ENCODE measurements around the gene CARMIL1.

CARMIL1 gene

DNA sequence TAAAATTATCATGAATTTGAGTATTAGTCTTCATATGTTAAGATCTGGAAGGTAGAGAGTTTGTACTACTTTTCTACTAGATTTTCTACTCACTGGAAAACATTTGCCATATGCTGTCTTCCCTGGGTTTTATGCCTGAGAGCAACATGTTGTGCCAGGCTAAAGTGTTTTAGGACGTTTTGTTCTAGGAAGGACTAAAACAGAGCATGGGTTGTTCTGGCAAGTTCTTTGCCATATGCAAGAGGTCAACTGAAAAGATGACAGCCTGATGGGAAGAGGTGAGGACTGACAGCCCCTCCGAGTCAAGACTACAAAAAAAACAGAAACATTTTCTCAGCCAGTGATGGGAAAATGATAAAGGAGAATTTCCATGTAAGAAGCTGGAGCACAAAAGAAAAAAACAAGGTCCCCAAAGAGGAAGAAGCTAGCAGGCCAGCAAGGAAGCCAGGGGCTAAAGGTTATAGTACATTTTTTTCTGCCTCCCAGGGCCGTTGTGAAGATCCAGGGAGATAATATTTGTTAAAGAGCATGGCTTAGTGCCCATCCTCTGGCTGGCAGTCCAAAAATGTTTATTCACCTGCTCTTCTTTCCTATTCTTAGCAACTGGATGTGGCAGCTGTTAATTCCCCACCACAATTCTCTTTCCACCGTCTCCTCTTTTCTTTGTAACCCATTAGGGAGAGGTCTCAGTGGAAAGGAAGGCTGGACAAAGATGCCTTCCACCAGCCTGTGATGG lies 380.6 kb downstream of the CARMIL1 start:
- DNase-seq, result no peak
- TF ChIP-seq POLR2A (IDR thresholded peaks at IDR 0.05; ENCODE audit: low read length), result no peak
- TF ChIP-seq GATA1 (IDR thresholded peaks at IDR 0.05; ENCODE audit: low read depth, low read length), result no peak

- peak; percentile 6 to 42 for DNase-seq
- TF ChIP-seq POLR2A (IDR thresholded peaks at IDR 0.05; ENCODE audit: low read length), result no peak
- TF ChIP-seq GATA1 (IDR thresholded peaks at IDR 0.05; ENCODE audit: low read depth, low read length), result no peak
Observed at GRCh38 chr6:25660512-25660911, 381.3 kb downstream of the CARMIL1 start.

DNA sequence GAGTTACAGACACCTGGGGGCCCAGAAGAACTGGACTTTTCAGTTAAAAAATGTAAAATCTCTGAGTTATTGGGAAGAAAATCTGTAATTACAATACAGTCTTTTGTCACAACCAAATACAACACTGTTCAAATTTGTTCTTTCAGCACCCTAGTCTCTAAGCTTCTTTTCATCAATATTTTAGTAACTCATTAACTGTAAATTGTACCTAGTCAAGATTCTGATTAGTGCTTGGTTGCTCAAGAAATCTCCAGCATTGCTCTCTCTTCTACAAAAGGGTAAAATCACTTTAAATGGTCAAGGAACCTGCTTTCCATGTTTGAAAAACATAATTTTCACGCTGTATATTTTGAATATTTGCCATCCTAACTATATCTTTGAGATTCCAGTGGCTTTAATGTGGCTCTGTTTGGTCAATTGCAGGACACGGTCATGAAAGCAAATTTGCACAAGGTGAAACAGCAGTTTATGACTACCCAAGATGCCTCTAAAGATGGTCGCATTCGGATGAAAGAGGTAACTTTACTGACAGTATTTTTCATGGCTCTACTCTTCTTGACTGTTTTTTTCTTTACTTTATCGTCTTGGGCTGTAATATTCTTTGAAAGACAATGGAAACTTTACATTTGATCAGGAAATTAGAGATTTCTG lies 382.1 kb downstream of the CARMIL1 start:
- DNase-seq, result no peak
- TF ChIP-seq POLR2A (IDR thresholded peaks at IDR 0.05; ENCODE audit: low read length) (no peak), GATA1 (IDR thresholded peaks at IDR 0.05; ENCODE audit: low read depth, low read length) (no peak)

GRCh38 chr6:25665455-25665854 lies 386.3 kb downstream of the CARMIL1 start:
- DNase-seq, result no peak
- no peak for TF ChIP-seq POLR2A (IDR thresholded peaks at IDR 0.05; ENCODE audit: low read length)
- no peak for TF ChIP-seq GATA1 (IDR thresholded peaks at IDR 0.05; ENCODE audit: low read depth, low read length)

DNA sequence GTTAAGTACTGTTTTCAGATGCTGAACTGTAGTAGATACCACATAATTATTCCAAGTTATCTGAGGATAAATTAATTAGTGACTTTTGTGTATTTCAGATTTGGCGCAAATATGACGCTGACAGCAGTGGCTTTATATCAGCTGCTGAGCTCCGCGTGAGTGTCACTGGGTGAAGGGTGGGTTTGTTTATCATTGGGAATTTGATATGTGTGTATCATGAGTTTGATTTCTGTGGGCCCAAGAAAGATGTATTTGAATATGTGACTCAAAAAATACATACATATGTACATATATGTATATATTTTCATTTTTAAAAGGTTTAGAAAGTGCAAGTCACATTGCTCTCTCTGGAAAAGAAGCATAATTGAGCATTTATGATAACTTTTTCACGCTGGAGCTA lies 390.2 kb downstream of the CARMIL1 start:
- DNase-seq, result no peak
- TF ChIP-seq POLR2A (IDR thresholded peaks at IDR 0.05; ENCODE audit: low read length), result no peak
- no peak for TF ChIP-seq GATA1 (IDR thresholded peaks at IDR 0.05; ENCODE audit: low read depth, low read length)
